ENCODE results near the gene GNAQ.

The GNAQ gene

DNA sequence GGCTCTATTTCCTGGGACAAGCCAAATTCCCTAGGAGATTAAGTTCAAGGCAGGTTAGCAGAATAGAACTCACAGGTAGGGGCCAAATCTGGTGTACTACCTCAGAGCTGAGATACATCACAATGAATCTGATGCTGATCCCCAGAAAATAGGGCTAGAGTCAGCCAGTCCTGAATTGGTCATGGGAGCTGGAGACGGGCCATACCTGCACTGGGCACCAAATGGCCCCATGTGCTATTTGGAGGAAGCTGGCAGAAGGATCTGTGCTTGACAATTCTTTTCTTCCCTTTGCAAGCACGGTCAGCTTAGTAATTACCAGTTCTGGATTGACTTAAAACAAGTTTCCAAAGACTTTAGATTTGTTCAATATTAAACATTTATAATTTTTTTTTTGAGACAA is 10.4 kb upstream of the GNAQ start:
- no peak for ATAC-seq
- no peak for DNase-seq
- Mint-ChIP-seq H3K9me3 (no peaks in the 10 kb centered on the region), H3K36me3 (ENCODE audit: low read depth) (no peaks in the 10 kb centered on the region), H3K4me3 (no peak overlapping the region), H3K27me3 (no peaks in the 10 kb centered on the region), H3K27ac (no peak overlapping the region), H3K4me1 (peaks cover 3% of the 10 kb centered on the region)

DNA sequence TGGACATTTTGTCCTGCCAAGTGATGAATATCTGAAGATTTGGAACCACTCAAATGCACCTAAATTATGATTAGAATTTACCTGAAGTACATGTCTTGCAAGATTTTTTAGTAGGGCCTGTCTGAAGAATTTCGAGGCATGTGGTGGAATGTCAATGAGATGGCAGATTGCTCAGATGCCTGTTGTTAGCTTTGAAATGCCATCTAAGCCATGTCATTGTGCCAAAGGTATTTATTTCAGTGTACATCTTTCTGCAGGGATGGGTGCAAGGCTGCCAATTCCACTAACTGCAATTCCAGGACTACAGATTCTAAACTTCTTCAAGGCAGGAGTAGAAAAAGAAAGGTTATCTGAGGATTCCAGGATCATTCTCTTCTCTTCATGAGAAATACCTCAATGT is 9.1 kb upstream of the GNAQ start:
- DNase-seq (no peak), ATAC-seq (no peak)
- Mint-ChIP-seq H3K4me3 (no peak overlapping the region), H3K9me3 (no peaks in the 10 kb centered on the region), H3K27ac (no peak overlapping the region), H3K27me3 (no peaks in the 10 kb centered on the region), H3K36me3 (ENCODE audit: low read depth) (no peaks in the 10 kb centered on the region), H3K4me1 (peaks cover 3% of the 10 kb centered on the region)

DNA sequence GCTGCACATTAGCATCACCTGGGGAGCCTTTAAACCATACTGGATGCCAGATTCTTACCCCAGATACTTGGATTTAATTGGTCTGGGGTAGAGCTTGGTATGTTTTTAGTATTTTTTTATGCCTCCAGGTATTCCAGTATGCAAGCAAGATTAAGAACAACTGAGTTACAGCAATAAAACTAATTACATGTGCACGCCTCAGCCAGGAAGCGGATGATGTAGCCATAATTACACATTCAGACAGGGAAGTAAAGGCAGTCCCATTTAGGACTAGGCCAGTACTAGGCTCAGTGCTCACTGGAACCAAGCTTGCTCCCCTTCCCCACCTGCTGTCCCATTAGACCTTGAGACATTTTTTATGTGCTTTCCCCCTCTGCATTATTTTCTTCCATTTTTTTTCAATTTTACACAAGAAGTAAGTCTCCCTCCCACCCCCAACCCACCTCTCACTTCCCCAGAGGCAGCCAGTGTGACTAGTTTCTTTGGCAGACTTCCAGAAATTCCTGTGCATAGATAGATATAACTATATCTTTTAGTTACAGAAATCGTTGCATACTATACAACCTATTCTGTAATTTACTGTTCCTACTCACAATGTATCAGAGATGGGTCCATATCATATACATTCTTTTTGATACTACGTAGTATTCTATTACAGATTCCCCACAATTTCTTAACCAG is 7.1 kb upstream of the GNAQ start:
- Mint-ChIP-seq H3K36me3 (ENCODE audit: low read depth) (no peaks in the 10 kb centered on the region), H3K27me3 (peaks cover 2% of the 10 kb centered on the region), H3K27ac (no peak overlapping the region), H3K4me1 (peaks cover 3% of the 10 kb centered on the region), H3K9me3 (no peaks in the 10 kb centered on the region), H3K4me3 (no peak overlapping the region)
- ATAC-seq (no peak), DNase-seq (no peak)

DNA sequence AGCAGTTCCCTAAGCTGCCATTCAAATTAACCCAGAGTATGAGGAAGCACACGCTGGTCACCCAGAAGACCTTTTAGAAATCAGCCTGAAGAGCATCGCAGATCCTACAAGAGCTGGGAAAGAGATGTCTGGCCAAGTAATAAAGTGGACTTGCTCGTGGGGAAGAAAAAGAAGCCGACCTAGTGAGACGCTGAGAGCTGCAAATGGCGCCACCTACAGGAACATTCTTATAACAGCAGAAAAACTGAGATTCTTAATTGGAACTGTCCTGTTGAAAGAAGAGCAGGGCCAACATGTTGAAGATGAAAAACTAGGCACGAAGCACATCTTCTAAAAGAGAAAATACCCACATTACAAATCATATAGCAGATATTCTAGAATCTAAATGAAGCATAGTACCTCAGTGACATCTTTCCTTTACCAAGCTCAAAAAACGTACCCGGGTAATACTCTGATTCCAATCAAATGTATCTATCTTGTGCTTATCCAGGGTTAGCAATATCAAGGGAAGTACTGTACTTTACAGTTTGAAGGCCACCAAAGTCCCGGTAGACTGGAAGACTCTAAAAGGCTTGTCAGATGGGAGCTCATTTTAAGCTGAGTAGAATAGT is 3.9 kb upstream of the GNAQ start:
- Mint-ChIP-seq H3K27ac (no peak overlapping the region), H3K27me3 (peaks cover 3% of the 10 kb centered on the region), H3K36me3 (ENCODE audit: low read depth) (no peaks in the 10 kb centered on the region), H3K9me3 (no peaks in the 10 kb centered on the region), H3K4me3 (no peak overlapping the region), H3K4me1 (peaks cover 13% of the 10 kb centered on the region)
- peak; percentile 33 for DNase-seq
- ATAC-seq, result no peak

DNA sequence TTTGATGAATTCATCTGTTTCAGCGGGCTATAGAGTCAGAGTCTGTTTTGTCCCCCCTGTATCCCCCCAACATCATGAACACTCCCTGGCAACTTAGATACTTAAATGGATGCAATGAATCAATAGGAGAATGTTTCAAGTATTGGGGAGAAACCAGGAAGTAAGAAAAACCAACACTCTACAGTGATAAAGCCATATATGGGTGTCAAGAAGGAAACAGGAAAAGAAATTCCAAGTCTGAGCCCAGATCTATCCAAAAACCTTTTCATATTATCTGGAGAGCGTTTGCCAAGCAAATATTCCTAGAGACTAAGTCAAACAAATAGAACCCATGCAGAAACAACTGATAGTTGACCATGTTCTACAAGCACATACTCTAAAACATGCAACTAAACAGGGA is 2.3 kb upstream of the GNAQ start:
- no peak for ATAC-seq
- Mint-ChIP-seq H3K27me3 (peaks cover 3% of the 10 kb centered on the region), H3K27ac (no peak overlapping the region), H3K9me3 (no peaks in the 10 kb centered on the region), H3K4me3 (no peak overlapping the region), H3K36me3 (ENCODE audit: low read depth) (no peaks in the 10 kb centered on the region), H3K4me1 (peaks cover 28% of the 10 kb centered on the region)
- DNase-seq, result no peak

DNA sequence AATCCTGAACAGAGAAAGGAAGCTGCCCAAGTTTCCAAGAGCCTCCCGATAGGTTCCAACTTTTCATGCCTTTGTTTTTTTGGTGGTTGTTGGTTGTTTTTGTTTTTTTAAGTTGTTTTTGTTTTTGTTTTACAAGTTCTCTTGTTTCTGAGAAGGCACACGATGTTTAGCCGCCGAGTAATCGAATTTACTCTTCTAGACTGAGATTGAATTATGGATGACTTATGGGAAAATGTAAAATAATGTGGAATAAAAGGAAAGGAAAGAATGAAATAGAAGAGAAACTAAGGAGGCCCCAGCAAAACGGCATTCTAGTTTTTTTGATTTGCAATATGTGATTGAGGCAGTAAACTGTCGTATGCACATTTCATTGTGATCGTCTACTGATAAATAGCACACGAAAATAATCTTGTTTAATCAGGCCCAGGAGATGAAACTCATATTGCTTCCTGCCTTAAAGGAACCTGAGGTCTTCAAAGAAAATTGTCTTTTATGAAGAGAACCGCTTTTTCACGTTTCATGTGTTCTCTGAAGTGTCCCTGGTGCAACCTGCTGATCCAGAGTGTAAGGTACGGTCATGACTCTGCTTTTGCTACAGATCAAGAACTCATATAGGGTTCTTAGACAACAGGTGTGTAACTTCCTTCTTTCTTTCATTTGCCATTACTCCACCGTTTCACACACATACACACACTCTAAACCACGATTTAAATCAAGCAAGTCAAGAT is 1.3 kb upstream of the GNAQ start:
- no peaks in the 10 kb centered on the region for H3K36me3 Mint-ChIP-seq (ENCODE audit: low read depth)
- peak overlapping the region; percentile 80 for H3K27ac Mint-ChIP-seq
- no peaks in the 10 kb centered on the region for H3K9me3 Mint-ChIP-seq
- H3K27me3 Mint-ChIP-seq, result peaks cover 3% of the 10 kb centered on the region
- peak overlapping the region; percentile 82 for H3K4me3 Mint-ChIP-seq
- DNase-seq, result no peak
- no peak for ATAC-seq
- H3K4me1 Mint-ChIP-seq, result peaks cover 34% of the 10 kb centered on the region

DNA sequence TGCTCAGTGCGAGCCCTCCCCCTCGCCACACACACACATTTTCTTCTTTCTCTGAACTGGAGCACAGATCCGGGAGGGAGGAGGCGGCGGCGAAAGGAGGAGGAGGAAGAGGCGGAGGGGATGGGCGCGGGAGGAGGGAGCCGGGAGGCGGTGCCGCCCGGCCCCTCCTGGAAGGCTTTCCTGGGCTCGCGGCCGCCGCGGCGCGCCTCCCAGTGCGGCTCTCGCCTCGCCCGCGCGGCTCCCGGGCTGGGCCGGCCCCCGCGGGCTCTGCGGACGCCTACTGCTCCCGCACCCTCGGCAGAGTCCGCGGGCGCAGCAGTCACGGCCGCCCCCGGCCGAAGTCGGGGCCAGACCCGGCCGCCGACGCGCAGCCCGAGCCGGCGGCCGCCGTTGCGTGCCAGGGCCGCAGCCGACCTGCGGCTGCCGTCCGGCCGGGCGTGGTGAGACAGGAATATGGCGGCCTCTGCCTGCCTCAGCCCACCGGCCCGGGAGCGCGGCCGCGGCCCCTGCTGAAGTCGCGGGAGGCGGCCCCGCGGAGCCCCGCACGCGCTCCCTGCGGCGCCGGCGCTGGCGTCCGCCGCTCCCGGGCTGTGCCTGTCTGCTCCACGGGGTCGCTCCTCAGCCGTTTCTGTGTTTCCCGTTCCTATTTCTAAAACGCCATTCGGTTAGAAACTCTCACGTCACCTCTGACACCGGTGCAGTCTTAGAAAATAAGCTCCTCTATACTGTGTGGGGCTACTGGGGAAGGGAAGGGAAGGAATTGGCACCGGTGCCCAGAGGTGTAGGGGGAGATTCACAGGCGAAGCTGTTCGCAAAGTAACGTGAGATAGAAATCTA is 500 bp upstream of the GNAQ start:
- H3K27me3 Mint-ChIP-seq, result peaks cover 3% of the 10 kb centered on the region
- peaks cover 34% of the 10 kb centered on the region for H3K4me1 Mint-ChIP-seq
- DNase-seq (peak; percentile 67), ATAC-seq (peak; percentile 54)
- H3K9me3 Mint-ChIP-seq, result no peaks in the 10 kb centered on the region
- no peaks in the 10 kb centered on the region for H3K36me3 Mint-ChIP-seq (ENCODE audit: low read depth)
- peak overlapping the region; percentile 80 for H3K27ac Mint-ChIP-seq
- H3K4me3 Mint-ChIP-seq, result peak overlapping the region; percentile 82

DNA sequence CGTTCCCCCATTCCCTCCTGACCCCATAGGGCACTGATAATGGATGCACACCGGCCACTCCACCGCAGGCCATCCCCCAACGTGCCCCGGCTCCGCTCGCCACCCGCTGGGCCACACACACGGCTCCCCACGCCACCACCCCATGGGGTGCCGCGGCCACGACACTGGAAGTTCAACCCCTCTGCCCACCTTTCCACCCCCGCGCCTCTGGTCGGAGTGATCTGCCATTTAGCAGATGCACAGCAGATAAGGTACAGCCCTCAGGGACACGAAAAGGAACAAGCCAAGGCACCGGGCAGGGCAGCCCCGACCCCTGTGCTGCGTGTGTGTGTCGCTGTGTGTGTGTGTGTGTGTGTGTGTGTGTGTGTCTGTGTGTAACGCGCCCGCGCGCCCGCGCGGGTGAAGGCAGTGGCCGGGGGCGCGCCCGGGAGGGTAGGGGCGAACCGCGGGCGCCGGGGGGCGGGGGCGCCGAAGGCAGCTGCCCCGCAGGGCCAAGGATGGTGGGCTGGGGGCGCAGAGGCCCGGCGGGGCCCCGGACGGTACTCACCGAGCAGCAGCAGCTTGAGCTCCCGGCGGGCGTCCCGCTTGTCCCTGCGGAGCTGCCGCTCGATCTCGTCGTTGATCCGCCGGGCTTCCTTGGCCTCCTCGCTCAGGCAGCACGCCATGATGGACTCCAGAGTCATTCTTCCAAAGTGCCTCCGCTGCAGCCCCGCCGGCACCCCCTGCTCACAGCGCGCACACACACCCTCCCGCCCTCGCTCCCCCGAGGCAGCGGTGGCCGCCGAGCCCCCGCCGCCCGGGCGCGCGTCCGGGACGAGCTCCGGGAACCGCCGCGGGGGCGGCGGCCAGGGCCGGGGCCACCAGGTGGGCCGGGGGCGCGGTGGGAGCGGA is 813 bp downstream of the GNAQ start:
- H3K4me1 Mint-ChIP-seq, result peaks cover 34% of the 10 kb centered on the region
- DNase-seq, result peak; percentile 54

DNA sequence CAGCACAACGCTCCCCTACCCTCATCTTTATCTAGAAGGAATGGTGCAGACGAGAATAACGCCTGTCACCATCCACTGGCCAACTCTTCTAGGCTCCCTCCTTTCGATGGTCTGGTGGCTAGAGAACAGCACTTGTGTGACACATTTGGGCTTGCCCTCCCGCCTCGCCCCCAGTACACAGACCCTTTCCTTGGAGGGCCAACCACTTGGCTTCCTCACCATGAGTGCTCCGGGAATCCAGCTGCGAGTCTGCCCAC is 1.4 kb downstream of the GNAQ start:
- DNase-seq (no peak), ATAC-seq (peak; percentile 8)
- Mint-ChIP-seq H3K36me3 (ENCODE audit: low read depth) (no peaks in the 10 kb centered on the region), H3K27ac (peak overlapping the region; percentile 73), H3K27me3 (peaks cover 3% of the 10 kb centered on the region), H3K4me3 (peak overlapping the region; percentile 86), H3K9me3 (no peaks in the 10 kb centered on the region), H3K4me1 (peaks cover 34% of the 10 kb centered on the region)

More for the DNA sequence above, 813 bp downstream of the GNAQ start:
- H3K4me3 Mint-ChIP-seq, result peak overlapping the region; percentile 86
- no peaks in the 10 kb centered on the region for H3K9me3 Mint-ChIP-seq
- ATAC-seq, result peak; percentile 26
- H3K27me3 Mint-ChIP-seq, result peaks cover 3% of the 10 kb centered on the region
- no peaks in the 10 kb centered on the region for H3K36me3 Mint-ChIP-seq (ENCODE audit: low read depth)
- peak overlapping the region; percentile 73 for H3K27ac Mint-ChIP-seq

DNA sequence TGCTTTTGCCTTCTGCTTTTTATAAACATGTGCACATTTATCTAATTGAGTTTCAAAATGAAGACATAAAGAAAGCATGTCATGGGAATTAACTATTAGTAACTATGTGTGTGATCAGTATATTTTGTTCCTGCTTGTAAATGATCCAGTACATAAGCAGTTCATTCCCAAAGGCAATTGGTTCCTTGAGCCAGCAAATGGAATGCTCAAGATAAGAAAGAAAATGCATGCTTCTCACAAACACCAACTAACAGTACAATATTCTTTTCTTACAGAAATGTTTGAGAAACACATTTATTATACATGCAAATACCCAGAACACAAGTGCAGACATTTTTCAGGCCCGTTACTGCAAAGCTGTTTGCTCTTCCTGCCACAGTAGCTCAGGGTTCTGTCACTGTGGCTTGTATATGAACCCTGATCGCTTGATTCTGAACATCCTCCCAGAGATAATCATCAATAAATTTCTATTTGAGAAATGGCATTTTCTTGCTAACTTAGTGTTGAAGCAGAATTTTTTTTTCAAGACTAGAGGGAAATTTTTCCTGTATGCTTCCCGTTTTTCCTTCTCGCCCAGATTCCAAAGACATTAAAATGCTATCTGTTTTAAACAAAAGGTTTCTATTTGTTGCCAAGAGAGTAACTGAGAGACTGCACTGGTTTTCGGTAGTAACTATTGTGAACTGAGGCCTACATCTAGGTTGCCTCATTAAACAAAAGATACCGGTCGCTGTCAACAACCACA is 1.9 kb downstream of the GNAQ start:
- ATAC-seq (no peak), DNase-seq (no peak)
- H3K27ac Mint-ChIP-seq, result peak overlapping the region; percentile 73
- H3K4me3 Mint-ChIP-seq, result peak overlapping the region; percentile 86
- H3K9me3 Mint-ChIP-seq, result no peaks in the 10 kb centered on the region
- no peaks in the 10 kb centered on the region for H3K36me3 Mint-ChIP-seq (ENCODE audit: low read depth)
- H3K4me1 Mint-ChIP-seq, result peaks cover 31% of the 10 kb centered on the region
- peaks cover 3% of the 10 kb centered on the region for H3K27me3 Mint-ChIP-seq

DNA sequence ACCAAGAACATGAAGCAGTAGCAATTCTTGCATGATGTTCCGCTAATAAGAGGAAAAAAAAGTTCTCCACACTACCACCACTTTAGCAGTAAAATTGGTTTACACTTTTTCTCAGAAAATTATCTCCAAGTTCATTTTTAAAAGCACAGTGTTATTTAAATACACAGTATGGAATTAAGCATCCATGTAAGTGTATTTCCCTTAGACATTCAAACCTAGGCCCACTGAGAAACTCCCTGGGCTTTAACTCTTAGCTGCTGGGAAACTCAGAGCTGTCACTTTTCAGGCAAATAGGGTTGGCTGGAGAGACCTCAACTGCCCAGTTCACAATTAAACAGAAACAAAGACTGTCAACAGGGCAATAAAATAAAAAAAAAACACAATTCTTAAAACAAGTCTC is 2.7 kb downstream of the GNAQ start:
- Mint-ChIP-seq H3K9me3 (no peaks in the 10 kb centered on the region), H3K27me3 (peaks cover 2% of the 10 kb centered on the region), H3K4me1 (peaks cover 34% of the 10 kb centered on the region), H3K4me3 (peak overlapping the region; percentile 10), H3K27ac (no peak overlapping the region), H3K36me3 (ENCODE audit: low read depth) (no peaks in the 10 kb centered on the region)
- DNase-seq (no peak), ATAC-seq (no peak)

DNA sequence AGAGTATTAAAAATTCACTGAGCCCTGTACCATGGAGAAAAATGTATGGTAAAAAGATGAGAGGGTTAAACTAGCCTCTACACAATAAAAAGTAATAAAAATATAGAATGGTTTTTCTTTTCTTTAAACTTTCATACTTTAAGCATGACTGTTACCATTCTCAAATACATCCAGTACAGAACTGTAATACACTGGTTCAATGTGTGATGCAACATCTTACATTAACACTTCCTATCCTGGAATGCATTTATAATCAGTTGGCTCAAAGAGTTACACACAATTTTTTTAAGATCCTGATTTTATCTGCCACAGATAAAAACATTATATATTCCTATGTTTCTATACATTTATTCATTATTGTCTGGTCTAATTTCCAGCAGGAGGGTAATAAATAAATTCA is 4.7 kb downstream of the GNAQ start:
- ATAC-seq (no peak), DNase-seq (no peak)
- Mint-ChIP-seq H3K9me3 (no peaks in the 10 kb centered on the region), H3K27me3 (no peaks in the 10 kb centered on the region), H3K4me1 (peaks cover 41% of the 10 kb centered on the region), H3K4me3 (no peak overlapping the region), H3K36me3 (ENCODE audit: low read depth) (no peaks in the 10 kb centered on the region), H3K27ac (no peak overlapping the region)

DNA sequence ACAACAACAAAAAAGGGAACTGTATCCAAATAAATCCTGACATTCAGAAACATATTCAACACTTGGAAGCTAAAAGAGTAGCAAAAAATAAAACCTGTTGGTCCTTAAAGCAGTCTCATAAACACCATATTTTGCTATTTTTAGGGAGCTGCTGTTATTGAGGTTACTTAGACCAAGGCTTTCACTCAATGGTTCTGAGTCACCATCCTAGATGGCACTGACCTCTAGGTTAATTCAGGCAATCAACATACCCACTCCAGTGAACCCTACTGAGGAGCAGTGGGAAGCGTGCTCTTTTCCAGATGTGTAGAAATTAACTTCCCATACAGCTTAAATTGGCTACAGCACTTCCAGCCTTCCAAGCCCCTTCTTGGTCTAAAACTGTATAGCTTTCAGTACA is 5.2 kb downstream of the GNAQ start:
- no peaks in the 10 kb centered on the region for H3K36me3 Mint-ChIP-seq (ENCODE audit: low read depth)
- no peaks in the 10 kb centered on the region for H3K27me3 Mint-ChIP-seq
- no peak overlapping the region for H3K27ac Mint-ChIP-seq
- no peak for DNase-seq
- no peak overlapping the region for H3K4me3 Mint-ChIP-seq
- H3K4me1 Mint-ChIP-seq, result peaks cover 45% of the 10 kb centered on the region
- ATAC-seq, result no peak
- no peaks in the 10 kb centered on the region for H3K9me3 Mint-ChIP-seq
